K562 (cell line): ENCODE results near the gene AFF3. TPM values are rescaled to one million over a fixed set of nuclear protein-coding genes. Genes with fewer than 3 reads are reported as not detected.
A peak's percentile ranks its signal among the peaks of the same experiment; 100 is the strongest.

Source experiments
- ATAC-seq: fragments of 200-7000 bp; cut with Tn5 transposase; 3 replicates; pipeline ENCODE4 v1.9.1; 2020; ENCODE audit warnings: moderate library complexity
- BruUV-seq: library from RNA; stranded (reverse); fragments of 400-500 nt; replicated peaks from 2 replicates; lab custom pipeline; 2021; lab: Mats Ljungman, UMichigan
- CTCF ChIA-PET: fragments of 300-600 bp; formaldehyde crosslinking; extraction: SDS; loops from one replicate; lab custom pipeline; 2021; ENCODE audit warnings: low intra/inter-chr PET ratio; lab: Yijun Ruan, JAX
- POLR2A ChIA-PET: fragments of 300-600, 350-650 bp; sonication (Branson Sonifier 250); formaldehyde crosslinking; extraction: SDS; loops from one replicate; lab custom pipeline; 2021; ENCODE audit warnings: antibody characterized with exemption, inconsistent platforms; lab: Yijun Ruan, JAX
- DNase-seq, 4 experiments: peaks; one replicate each; pipeline versions ENCODE4 v3.0.0 to v3.0.0-alpha.2; 2011 to 2018; ENCODE audit warnings: low spot score in 3 of 4, mixed read lengths in 3 of 4; ENCODE audit errors: extremely low read depth in 1 of 4
- FAIRE-seq: peaks from 2 replicates; lab custom pipeline; 2011; peaks lifted over from hg19 to GRCh38; lab: Jason Lieb, UNC
- H2AFZ ChIP-seq: 2 replicates; pipeline ENCODE4 v1.6.0; 2011; ENCODE audit warnings: low read depth, low read length, control low read depth, inconsistent platforms
- H3K27ac ChIP-seq: fragments of 200-600 bp; 3 replicates; pipeline ENCODE4 v1.8.0; 2011; ENCODE audit warnings: low read depth, mild to moderate bottlenecking, control low read depth, inconsistent platforms, low read length, moderate library complexity, mixed read lengths; ENCODE audit errors: extremely low read depth
- H3K27me3 ChIP-seq, 2 experiments: fragments of 300-600 bp in 1 of 2; 2 replicates in 1 of 2; 3 replicates in 1 of 2; pipeline versions ENCODE4 v1.6.0 to v1.8.0; 2011; ENCODE audit warnings: inconsistent platforms in 2 of 2, low read length in 2 of 2, mild to moderate bottlenecking in 1 of 2, mixed read lengths in 1 of 2, moderate library complexity in 1 of 2; ENCODE audit not compliant: control insufficient read depth in 2 of 2, insufficient read depth in 2 of 2
- H3K36me3 ChIP-seq: fragments of 300-600 bp; 3 replicates; pipeline ENCODE4 v1.8.0; 2011; ENCODE audit warnings: mild to moderate bottlenecking, low read length, inconsistent platforms; ENCODE audit not compliant: control insufficient read depth, insufficient read depth
- H3K4me1 ChIP-seq, 2 experiments: fragments of 200-600 bp in 1 of 2; replicated peaks in 1 of 2; 2 replicates in 1 of 2; 3 replicates in 1 of 2; pipeline versions ENCODE4 v1.5.1 to v1.8.0; 2011; ENCODE audit warnings: inconsistent platforms in 2 of 2, low read length in 2 of 2, mild to moderate bottlenecking in 1 of 2, mixed read lengths in 1 of 2, moderate library complexity in 1 of 2; ENCODE audit not compliant: control insufficient read depth in 2 of 2, insufficient read depth in 2 of 2
- H3K4me2 ChIP-seq: 2 replicates; pipeline ENCODE4 v1.6.1; 2011; ENCODE audit warnings: low read length, control low read depth, inconsistent platforms, mixed read lengths; ENCODE audit not compliant: insufficient read depth
- H3K4me3 ChIP-seq: fragments of 200-600 bp; sonication (generic), shearing (Covaris generic); 2 replicates; pipeline ENCODE4 v1.5.1; 2016; ENCODE audit warnings: control low read depth, inconsistent platforms
- H3K79me2 ChIP-seq: fragments of 200-600 bp; 3 replicates; pipeline ENCODE4 v1.8.0; 2011; ENCODE audit warnings: low read length, inconsistent platforms; ENCODE audit not compliant: control insufficient read depth, insufficient read depth
- H3K9ac ChIP-seq, 2 experiments: 2 replicates each; pipeline versions ENCODE4 v1.6.0 to v1.6.1; 2011; ENCODE audit warnings: low read depth in 2 of 2, low read length in 2 of 2, control low read depth in 1 of 2, inconsistent platforms in 1 of 2, mild to moderate bottlenecking in 1 of 2, mixed read lengths in 1 of 2; ENCODE audit not compliant: insufficient read depth in 1 of 2
- H3K9me1 ChIP-seq: one replicate; pipeline ENCODE4 v1.6.0; 2011; ENCODE audit warnings: inconsistent platforms, mild to moderate bottlenecking, low read length, moderate library complexity; ENCODE audit not compliant: control insufficient read depth, insufficient read depth
- H3K9me3 ChIP-seq: replicated peaks from 2 replicates; pipeline ENCODE4 v1.5.1; 2011; ENCODE audit warnings: low read depth, low read length, inconsistent platforms; ENCODE audit not compliant: control insufficient read depth, insufficient read depth
- H4K20me1 ChIP-seq: replicated peaks from 2 replicates; pipeline ENCODE4 v1.6.1; 2011; ENCODE audit warnings: low read length, inconsistent platforms, mixed read lengths; ENCODE audit not compliant: control insufficient read depth, insufficient read depth
- CBX8 ChIP-seq: fragments of 200-600 bp; sonication (generic); IDR thresholded peaks from 2 replicates; pipeline ENCODE4 v1.6.1; 2012; ENCODE audit warnings: borderline replicate concordance, mixed run types, low read depth, mild to moderate bottlenecking, moderate library complexity, mixed read lengths, low read length, control low read depth, inconsistent platforms; ENCODE audit not compliant: poor library complexity, severe bottlenecking; ENCODE audit errors: extremely low read depth
- CEBPG ChIP-seq, 3 experiments: fragments of 200-800 bp in 1 of 3; sonication (Bioruptor generic) in 1 of 3; sonication (generic) in 1 of 3; formaldehyde crosslinking in 1 of 3; IDR thresholded peaks in 2 of 3; conservative IDR thresholded peaks in 1 of 3; 2 replicates each; pipeline versions ENCODE4 v1.6.1 to v1.8.0; 2016 to 2022; ENCODE audit warnings: missing compliant biosample characterization in 2 of 3, missing genetic modification characterization in 2 of 3, mild to moderate bottlenecking in 1 of 3, missing genetic modification reagents in 1 of 3
- NRF1 ChIP-seq, 2 experiments: fragments of 450-650 bp; IDR thresholded peaks in 1 of 2; conservative IDR thresholded peaks in 1 of 2; 2 replicates each; pipeline ENCODE4 v1.6.1; 2014; ENCODE audit warnings: mild to moderate bottlenecking in 2 of 2
- PRPF4 ChIP-seq: fragments of 200-400 bp; formaldehyde crosslinking; IDR thresholded peaks from one replicate; pipeline ENCODE4 v1.6.1; 2017; ENCODE audit warnings: low read length, low read depth, mild to moderate bottlenecking; ENCODE audit not compliant: insufficient read depth, poor library complexity, severe bottlenecking
- SIRT6 ChIP-seq: IDR thresholded peaks from one replicate; pipeline ENCODE4 v1.6.1; 2012; ENCODE audit warnings: low read depth, mild to moderate bottlenecking, control low read depth, inconsistent platforms, low read length, moderate library complexity
- TFE3 ChIP-seq: fragments of 450-650 bp; formaldehyde crosslinking; IDR thresholded peaks from 2 replicates; pipeline ENCODE4 v1.4.0; 2020; ENCODE audit warnings: mild to moderate bottlenecking, mixed read lengths
- WGBS: fragments of 100-300 bp; shearing (Covaris generic); methylation state at CpG from one replicate; pipeline ENCODE4 v1.1.6; 2016; ENCODE audit warnings: low coverage, mixed read lengths; ENCODE audit not compliant: insufficient coverage; ENCODE audit errors: missing lambda C conversion rate; 5-methylcytosine and 5-hydroxymethylcytosine counted together
- in situ Hi-C: fragments of 300-500 bp; cut with MboI; formaldehyde crosslinking; loops from 4 replicates; pipeline ENCODE4 v1.15.0; 2018; ENCODE audit warnings: inconsistent platforms, mixed read lengths
- intact Hi-C: fragments of 100-400 bp; cut with micrococcal nuclease; formaldehyde crosslinking; loops from 2 replicates; pipeline ENCODE4 v1.14.2; 2022
- polyA plus RNA-seq, 8 experiments: library from polyadenylated mRNA; depleted of rRNA in 4 of 8; stranded (reverse) in 5 of 8; unstranded in 3 of 8; fragments of >200 nt; fragmentation: Nextera tagmentation in 2 of 8; fragmentation: Illumina TruSeq in 1 of 8; extraction: Ambion mirVana in 2 of 8; extraction: Trizol in 1 of 8; gene quantifications; 2 replicates each; pipeline versions ENCODE4 v1.2.1 to v1.2.3, GENCODE V29; 2011 to 2014; ENCODE audit warnings: inconsistent platforms in 1 of 8, missing spikeins in 1 of 8
- total RNA-seq, 7 experiments: library from RNA; depleted of rRNA in 6 of 7; stranded (reverse); fragments of >200 nt in 6 of 7; fragmentation: Illumina TruSeq in 2 of 7; extraction: Trizol in 2 of 7; gene quantifications; 2 replicates each; pipeline versions ENCODE4 v1.2.1 to v1.2.3, GENCODE V29; 2011 to 2021; ENCODE audit warnings: low replicate concordance in 1 of 7

Gene AFF3
- total and polyA plus RNA-seq, 9 of the 15 experiments (the other 6 are each of a cell fraction or from before 2014, with no cell fraction given), result 0.02 to 0.11 TPM; not detected in 7

GRCh38 chr2:99857372-99857771 lies 285.0 kb downstream of the AFF3 start:
- Histone ChIP-seq H2AFZ (no peak overlapping the region), H4K20me1 (no peaks in the 10 kb centered on the region; the same call in 1 of the 2 replicates), H3K27ac (no peak overlapping the region), H3K9me1 (no peaks in the 10 kb centered on the region), H3K27me3 (0 out of 5 replicates have a peak, but pooled peaks cover 0 to 4% of the 10 kb centered on the region in 2 experiments), H3K9ac (no peak overlapping the region), H3K79me2 (no peaks in the 10 kb centered on the region), H3K4me2 (no peak overlapping the region), H3K4me1 (no peaks in the 10 kb centered on the region), H3K4me3 (no peak overlapping the region), H3K36me3 (no peaks in the 10 kb centered on the region), H3K9me3 (no peaks in the 10 kb centered on the region)
- no peak for DNase-seq
- ATAC-seq, result no peak
- in situ Hi-C loops, result no loop called here
- ChIA-PET CTCF (no interaction called here), POLR2A (no interaction called here)
- no peak for FAIRE-seq
- intact Hi-C loops, result no loop called here
- 0% methylated on average over 1 of the region's 1 CpG for WGBS
- TF ChIP-seq CBX8 (no peak), TFE3 (no peak)
- BruUV-seq, result no TSS peak

DNA sequence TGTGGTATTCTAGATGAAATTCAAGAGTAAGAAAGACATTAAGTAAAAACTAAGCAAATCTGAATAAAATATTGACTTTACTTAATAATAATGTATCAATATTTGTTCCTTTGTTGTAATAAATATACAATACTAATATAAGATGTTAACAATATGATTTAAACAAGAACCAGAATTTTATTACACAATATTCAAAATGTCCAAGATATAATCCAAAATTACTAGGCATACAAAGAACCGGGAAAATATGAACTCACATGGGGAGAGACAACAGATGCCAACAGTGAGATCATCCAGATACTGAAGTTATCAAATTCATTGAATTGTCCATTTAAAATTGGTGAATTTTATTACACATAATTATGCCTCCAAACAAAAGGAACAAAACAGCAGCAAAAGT lies 286.3 kb downstream of the AFF3 start:
- Histone ChIP-seq H3K4me2 (no peak overlapping the region), H3K9ac (no peak overlapping the region), H3K79me2 (no peaks in the 10 kb centered on the region), H2AFZ (no peak overlapping the region), H3K9me3 (no peaks in the 10 kb centered on the region), H3K36me3 (no peaks in the 10 kb centered on the region), H3K9me1 (no peaks in the 10 kb centered on the region), H3K4me1 (no peaks in the 10 kb centered on the region), H3K27ac (no peak overlapping the region), H3K27me3 (0 out of 5 replicates have a peak, but pooled peaks cover 0 to 4% of the 10 kb centered on the region in 2 experiments), H3K4me3 (no peak overlapping the region), H4K20me1 (no peaks in the 10 kb centered on the region; the same call in 1 of the 2 replicates)
- FAIRE-seq (no peak), ATAC-seq (no peak), DNase-seq (no peak)
- ChIA-PET POLR2A (no interaction called here), CTCF (no interaction called here)
- no peak for TF ChIP-seq PRPF4
- no peak for TF ChIP-seq CEBPG (CRISPR knock-in tag; IDR thresholded peaks at IDR 0.05)
- peak in 1 of 2 experiments; percentile 62; a peak in 1 of 4 replicates for TF ChIP-seq CEBPG (tag; conservative IDR thresholded peaks at IDR 0.05 in 1 of 2, IDR thresholded peaks at IDR 0.05 in 1 of 2)
- no peak for TF ChIP-seq NRF1 (conservative IDR thresholded peaks at IDR 0.05 in 1 of 2, IDR thresholded peaks at IDR 0.05 in 1 of 2)
- no peak for TF ChIP-seq SIRT6
- 0% methylated on average over 1 of the region's 1 CpG for WGBS
- in situ Hi-C loops (no loop called here), intact Hi-C loops (no loop called here)
- BruUV-seq, result no TSS peak
